A673 (cell line): ENCODE results near the gene TRIM15. TPM values are rescaled to one million over a fixed set of nuclear protein-coding genes. Genes with fewer than 3 reads are reported as not detected.
"Not testable (repeated sequence)": the region's sequence is repeated elsewhere in the genome, so short reads cannot be mapped to it uniquely, and the experiment has no call there.

ENCODE experiments used
- BruUV-seq: library from RNA; stranded (reverse); fragments of 400-500 nt; replicated peaks from 2 replicates; lab custom pipeline; 2021; lab: Mats Ljungman, UMichigan
- CTCF ChIA-PET: fragments of 300-600 bp; sonication (Branson Sonifier 250); formaldehyde crosslinking; loops from one replicate; lab custom pipeline; 2022; ENCODE audit warnings: antibody characterized with exemption; lab: Charles Lee
- POLR2A ChIA-PET: fragments of 300-600 bp; sonication (Branson Sonifier 250); formaldehyde crosslinking; loops from one replicate; lab custom pipeline; 2022; ENCODE audit warnings: antibody characterized with exemption; ENCODE audit not compliant: low non-redundant PET; lab: Charles Lee
- DNase-seq: peaks from one replicate; pipeline ENCODE4 v3.0.0-alpha.2; 2015; ENCODE audit warnings: low spot score
- H3K27ac ChIP-seq: fragments of 200-600 bp; sonication (generic); 2 replicates; pipeline ENCODE4 v1.5.1; 2016; ENCODE audit warnings: mixed run types, low read depth, mild to moderate bottlenecking, mixed read lengths, antibody characterized with exemption, low read length; ENCODE audit not compliant: poor library complexity, severe bottlenecking
- H3K27me3 ChIP-seq: fragments of 200-600 bp; sonication (generic); replicated peaks from 2 replicates; pipeline ENCODE4 v1.6.1; 2017; ENCODE audit warnings: mixed run types, low read depth, mild to moderate bottlenecking, mixed read lengths, antibody characterized with exemption, low read length; ENCODE audit not compliant: insufficient read depth, poor library complexity
- H3K36me3 ChIP-seq: fragments of 200-600 bp; sonication (generic); 2 replicates; pipeline ENCODE4 v1.6.1; 2016; ENCODE audit warnings: mixed run types, mild to moderate bottlenecking, mixed read lengths, antibody characterized with exemption, low read length; ENCODE audit not compliant: insufficient read depth, poor library complexity, severe bottlenecking
- H3K4me1 ChIP-seq: fragments of 200-600 bp; sonication (generic); 2 replicates; pipeline ENCODE4 v1.6.1; 2017; ENCODE audit warnings: mixed run types, mild to moderate bottlenecking, mixed read lengths, antibody characterized with exemption, low read length; ENCODE audit not compliant: insufficient read depth, poor library complexity, severe bottlenecking
- H3K4me3 ChIP-seq: fragments of 200-600 bp; sonication (generic); 2 replicates; pipeline ENCODE4 v1.5.1; 2016; ENCODE audit warnings: low read depth, mixed run types, mild to moderate bottlenecking, mixed read lengths, low read length; ENCODE audit not compliant: poor library complexity, severe bottlenecking
- H3K9me3 ChIP-seq: fragments of 200-600 bp; sonication (generic); 2 replicates; pipeline ENCODE4 v1.6.1; 2016; ENCODE audit warnings: mixed run types, low read depth, mild to moderate bottlenecking, mixed read lengths, antibody characterized with exemption, low read length; ENCODE audit not compliant: poor library complexity, severe bottlenecking
- EZH2 ChIP-seq: fragments of 200-600 bp; sonication (generic); IDR thresholded peaks from 2 replicates; pipeline ENCODE4 v1.6.1; 2017; ENCODE audit warnings: borderline replicate concordance, low read depth, mild to moderate bottlenecking, mixed read lengths, antibody characterized with exemption, low read length; ENCODE audit not compliant: poor library complexity, severe bottlenecking
- intact Hi-C: fragments of 100-400 bp; cut with micrococcal nuclease; formaldehyde crosslinking; loops from one replicate; pipeline ENCODE4 v1.10.0; 2022; ENCODE audit not compliant: unreplicated experiment
- total RNA-seq: library from RNA; stranded (reverse); gene quantifications from 2 replicates; pipeline ENCODE4 v1.2.3, GENCODE V29; 2021
- TF ChIP-seq, protein P1 (sequence below): fragments of 300-800, 200-600 bp; sonication (generic); conservative IDR thresholded peaks from 2 replicates; pipeline ENCODE4 v1.5.1; 2017; ENCODE audit warnings: low read depth, mild to moderate bottlenecking, antibody characterized with exemption, low read length, moderate library complexity, mixed read lengths

The TRIM15 gene
- total RNA-seq, 1 experiment from 2014 or later, result not detected

DNA sequence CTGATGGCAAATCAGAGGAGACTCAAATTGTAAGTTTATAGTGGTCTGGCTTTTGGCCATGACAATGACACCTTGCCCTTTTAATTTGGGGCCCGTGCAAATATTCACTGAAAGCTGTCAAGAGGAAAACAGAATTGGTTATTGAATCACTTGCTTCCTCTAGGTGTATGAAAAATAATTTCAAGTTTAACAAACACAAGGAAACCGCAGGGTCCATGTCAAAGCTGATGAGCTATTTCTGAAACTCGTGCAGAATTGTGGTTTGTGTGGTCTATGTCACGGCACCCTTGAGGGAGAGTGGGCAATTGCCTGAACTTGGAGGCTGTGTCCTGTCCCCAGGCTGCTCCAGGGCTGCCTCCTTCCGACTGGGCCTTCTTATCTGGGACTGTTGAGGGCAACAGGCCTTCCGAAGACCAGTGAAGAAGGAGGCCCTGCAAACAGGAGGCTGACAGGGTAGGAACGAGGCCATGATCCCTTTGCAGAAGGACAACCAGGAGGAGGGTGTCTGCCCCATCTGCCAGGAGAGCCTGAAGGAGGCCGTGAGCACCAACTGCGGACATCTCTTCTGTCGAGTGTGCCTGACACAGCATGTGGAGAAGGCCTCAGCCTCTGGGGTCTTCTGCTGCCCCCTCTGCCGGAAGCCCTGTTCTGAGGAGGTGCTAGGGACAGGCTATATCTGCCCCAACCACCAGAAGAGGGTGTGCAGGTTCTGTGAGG lies 26.6 kb upstream of the TRIM15 start:
- H3K27me3 ChIP-seq, result peaks cover 10% of the 10 kb centered on the region
- CTCF ChIA-PET, result interaction anchor here (0.5 kb wide), 1 partner anchor 1206 kb away, joined by 4 read pairs; no protein-coding TSS in a partner anchor

DNA sequence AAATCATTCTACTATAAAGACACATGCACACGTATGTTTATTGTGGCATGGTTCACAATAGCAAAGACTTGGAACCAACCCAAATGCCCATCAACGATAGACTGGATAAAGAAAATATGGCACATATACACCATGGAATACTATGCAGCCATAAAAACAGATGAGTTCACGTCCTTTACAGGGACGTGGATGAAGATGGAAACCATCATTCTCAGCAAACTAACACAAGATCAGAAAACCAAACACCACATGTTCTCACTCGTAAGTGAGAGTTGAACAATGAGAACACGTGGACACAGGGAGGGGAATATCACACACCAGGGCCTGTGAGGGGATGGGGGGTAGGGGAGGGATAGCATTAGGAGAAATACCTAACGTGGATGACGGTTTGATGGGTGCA lies 23.1 kb upstream of the TRIM15 start:
- H3K4me3 ChIP-seq, CTCF ChIA-PET, H3K36me3 ChIP-seq, POLR2A ChIA-PET, BruUV-seq, H3K27ac ChIP-seq, DNase-seq, H3K4me1 ChIP-seq, intact Hi-C loops, H3K9me3 ChIP-seq: not testable (repeated sequence)
- peaks cover 22% of the 10 kb centered on the region for H3K27me3 ChIP-seq

More for the DNA sequence above, 26.6 kb upstream of the TRIM15 start:
- no peaks in the 10 kb centered on the region for H3K9me3 ChIP-seq
- no TSS peak for BruUV-seq
- no peak overlapping the region for H3K4me3 ChIP-seq
- no peak for DNase-seq
- no peaks in the 10 kb centered on the region for H3K36me3 ChIP-seq
- POLR2A ChIA-PET, result no interaction called here
- no peaks in the 10 kb centered on the region for H3K4me1 ChIP-seq
- intact Hi-C loops, result no loop called here
- no peak for TF ChIP-seq EZH2
- TF ChIP-seq, protein P1, sequence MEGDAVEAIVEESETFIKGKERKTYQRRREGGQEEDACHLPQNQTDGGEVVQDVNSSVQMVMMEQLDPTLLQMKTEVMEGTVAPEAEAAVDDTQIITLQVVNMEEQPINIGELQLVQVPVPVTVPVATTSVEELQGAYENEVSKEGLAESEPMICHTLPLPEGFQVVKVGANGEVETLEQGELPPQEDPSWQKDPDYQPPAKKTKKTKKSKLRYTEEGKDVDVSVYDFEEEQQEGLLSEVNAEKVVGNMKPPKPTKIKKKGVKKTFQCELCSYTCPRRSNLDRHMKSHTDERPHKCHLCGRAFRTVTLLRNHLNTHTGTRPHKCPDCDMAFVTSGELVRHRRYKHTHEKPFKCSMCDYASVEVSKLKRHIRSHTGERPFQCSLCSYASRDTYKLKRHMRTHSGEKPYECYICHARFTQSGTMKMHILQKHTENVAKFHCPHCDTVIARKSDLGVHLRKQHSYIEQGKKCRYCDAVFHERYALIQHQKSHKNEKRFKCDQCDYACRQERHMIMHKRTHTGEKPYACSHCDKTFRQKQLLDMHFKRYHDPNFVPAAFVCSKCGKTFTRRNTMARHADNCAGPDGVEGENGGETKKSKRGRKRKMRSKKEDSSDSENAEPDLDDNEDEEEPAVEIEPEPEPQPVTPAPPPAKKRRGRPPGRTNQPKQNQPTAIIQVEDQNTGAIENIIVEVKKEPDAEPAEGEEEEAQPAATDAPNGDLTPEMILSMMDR, result no peak
- H3K27ac ChIP-seq, result no peak overlapping the region

- POLR2A ChIA-PET, result no interaction called here
- Histone ChIP-seq H3K27me3 (peaks cover 22% of the 10 kb centered on the region), H3K27ac (no peak overlapping the region), H3K4me3 (no peak overlapping the region), H3K9me3 (no peaks in the 10 kb centered on the region), H3K36me3 (no peaks in the 10 kb centered on the region), H3K4me1 (no peaks in the 10 kb centered on the region)
- CTCF ChIA-PET, result interaction anchor here (1.6 kb wide), 1 partner anchor 10 kb away, joined by 3 read pairs; no protein-coding TSS in a partner anchor
- BruUV-seq, result no TSS peak
- intact Hi-C loops, result no loop called here
- DNase-seq, result no peak
- TF ChIP-seq EZH2, result no peak
- TF ChIP-seq, protein P1, result no peak
Measured at GRCh38 chr6:30142665-30143064, 20.7 kb upstream of the TRIM15 start.
